Measurements from ENCODE around the gene PCDHB9. TPM values are rescaled to one million over a fixed set of nuclear protein-coding genes. Genes with fewer than 3 reads are reported as not detected.
"Not testable (repeated sequence)": the region's sequence is repeated elsewhere in the genome, so short reads cannot be mapped to it uniquely, and the experiment has no call there.

The PCDHB9 gene
- total and polyA plus RNA-seq, 2 donors (not counting 1 experiment from before 2014, with no cell fraction given) = 0.12 TPM

DNA sequence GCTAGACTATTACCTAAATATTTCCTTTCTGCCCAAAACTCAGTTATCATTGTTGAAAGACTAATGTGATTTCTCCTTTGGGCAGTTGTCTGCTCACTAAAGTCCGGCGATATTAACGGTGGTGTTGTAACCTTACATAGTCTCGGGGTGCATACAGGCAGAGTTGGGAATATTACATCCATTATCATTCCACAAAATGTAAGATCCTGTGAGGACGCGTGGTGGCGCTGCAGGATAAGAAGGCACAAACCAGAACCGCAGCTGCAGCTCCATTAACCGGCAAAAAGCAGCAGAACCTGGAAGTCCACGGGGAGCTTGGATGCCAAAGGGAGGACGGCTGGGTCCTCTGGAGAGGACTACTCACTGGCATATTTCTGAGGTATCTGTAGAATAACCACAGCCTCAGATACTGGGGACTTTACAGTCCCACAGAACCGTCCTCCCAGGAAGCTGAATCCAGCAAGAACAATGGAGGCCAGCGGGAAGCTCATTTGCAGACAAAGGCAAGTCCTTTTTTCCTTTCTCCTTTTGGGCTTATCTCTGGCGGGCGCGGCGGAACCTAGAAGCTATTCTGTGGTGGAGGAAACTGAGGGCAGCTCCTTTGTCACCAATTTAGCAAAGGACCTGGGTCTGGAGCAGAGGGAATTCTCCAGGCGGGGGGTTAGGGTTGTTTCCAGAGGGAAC is 26.8 kb downstream of the PCDHB9 start, which contains the start of gene PCDHB13:
Gene PCDHB13 (plus strand): TSS at position 264 of the 684 bp plus-strand sequence. CDS start 205 bp downstream, at position 469.
- H3K9me3 ChIP-seq (ENCODE audit: control extremely low read depth in 1 of 3, control insufficient read depth in 2 of 3, insufficient read depth in 1 of 3, low read length in 2 of 3) = peaks cover 0 to 29% (median 11%) of the 10 kb centered on the region in 3 donors
- H3K4me2 ChIP-seq (replicated peaks; ENCODE audit: low read depth, low read length, poor library complexity, severe bottlenecking); intact Hi-C loops (cut with micrococcal nuclease); H3K27ac Mint-ChIP-seq; H3K36me3 ChIP-seq (replicated peaks in 1 of 2; ENCODE audit: control extremely low read depth in 1 of 2, control insufficient read depth in 1 of 2, extremely low read depth in 1 of 2, insufficient read depth in 2 of 2, low read length in 1 of 2); H3K4me3 Mint-ChIP-seq; H3K79me2 ChIP-seq (ENCODE audit: control insufficient read depth, insufficient read depth, low read length); H2AFZ ChIP-seq (ENCODE audit: insufficient read depth, low read depth, low read length, poor library complexity, severe bottlenecking); DNase-seq; POLR2A ChIA-PET; ATAC-seq (ENCODE audit: low read depth); H3K4me1 Mint-ChIP-seq; H3K9ac ChIP-seq (ENCODE audit: low read length); H3K4me3 ChIP-seq (ENCODE audit: control extremely low read depth in 1 of 5, extremely low read depth in 1 of 5, insufficient read depth in 1 of 5, low read depth in 2 of 5, low read length in 4 of 5); H3K4me1 ChIP-seq (ENCODE audit: control insufficient read depth in 2 of 2, insufficient read depth in 2 of 2, low read length in 2 of 2); H4K20me1 ChIP-seq (ENCODE audit: control insufficient read depth, insufficient read depth, low read length, poor library complexity, severe bottlenecking); H3K27ac ChIP-seq (ENCODE audit: low read length in 2 of 2); H3K9me3 Mint-ChIP-seq (ENCODE audit: insufficient read depth): not testable (repeated sequence)
- WGBS (ENCODE audit: insufficient coverage) = 17% methylated on average over 1 of the region's 18 CpGs
- CTCF ChIA-PET = interaction anchor here (0.6 kb wide), 1 partner anchor 1206 kb away, joined by 3 read pairs; no protein-coding TSS in a partner anchor
- H3K27me3 Mint-ChIP-seq = peaks cover 47% of the 10 kb centered on the region
- peaks cover 0 to 13% (median 10%) of the 10 kb centered on the region in 4 experiments for H3K27me3 ChIP-seq (replicated peaks in 1 of 4; ENCODE audit: control extremely low read depth in 1 of 4, control insufficient read depth in 3 of 4, insufficient read depth in 4 of 4, low read length in 3 of 4)

DNA sequence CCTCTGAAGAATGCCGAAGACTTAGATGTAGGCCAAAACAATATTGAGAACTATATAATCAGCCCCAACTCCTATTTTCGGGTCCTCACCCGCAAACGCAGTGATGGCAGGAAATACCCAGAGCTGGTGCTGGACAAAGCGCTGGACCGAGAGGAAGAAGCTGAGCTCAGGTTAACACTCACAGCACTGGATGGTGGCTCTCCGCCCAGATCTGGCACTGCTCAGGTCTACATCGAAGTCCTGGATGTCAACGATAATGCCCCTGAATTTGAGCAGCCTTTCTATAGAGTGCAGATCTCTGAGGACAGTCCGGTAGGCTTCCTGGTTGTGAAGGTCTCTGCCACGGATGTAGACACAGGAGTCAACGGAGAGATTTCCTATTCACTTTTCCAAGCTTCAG is 27.6 kb downstream of the PCDHB9 start:
- DNase-seq; H3K27ac Mint-ChIP-seq; H3K27ac ChIP-seq (ENCODE audit: low read length in 2 of 2); CTCF ChIA-PET; H3K4me1 Mint-ChIP-seq; POLR2A ChIA-PET; ATAC-seq (ENCODE audit: low read depth); H4K20me1 ChIP-seq (ENCODE audit: control insufficient read depth, insufficient read depth, low read length, poor library complexity, severe bottlenecking); intact Hi-C loops (cut with micrococcal nuclease); H3K4me3 Mint-ChIP-seq; H2AFZ ChIP-seq (ENCODE audit: insufficient read depth, low read depth, low read length, poor library complexity, severe bottlenecking); H3K4me1 ChIP-seq (ENCODE audit: control insufficient read depth in 2 of 2, insufficient read depth in 2 of 2, low read length in 2 of 2); H3K4me3 ChIP-seq (ENCODE audit: control extremely low read depth in 1 of 5, extremely low read depth in 1 of 5, insufficient read depth in 1 of 5, low read depth in 2 of 5, low read length in 4 of 5); H3K36me3 ChIP-seq (replicated peaks in 1 of 2; ENCODE audit: control extremely low read depth in 1 of 2, control insufficient read depth in 1 of 2, extremely low read depth in 1 of 2, insufficient read depth in 2 of 2, low read length in 1 of 2); H3K9ac ChIP-seq (ENCODE audit: low read length); H3K9me3 Mint-ChIP-seq (ENCODE audit: insufficient read depth); H3K79me2 ChIP-seq (ENCODE audit: control insufficient read depth, insufficient read depth, low read length); H3K4me2 ChIP-seq (replicated peaks; ENCODE audit: low read depth, low read length, poor library complexity, severe bottlenecking); H3K27me3 ChIP-seq (replicated peaks in 1 of 4; ENCODE audit: control extremely low read depth in 1 of 4, control insufficient read depth in 3 of 4, insufficient read depth in 4 of 4, low read length in 3 of 4): not testable (repeated sequence)
- H3K9me3 ChIP-seq (ENCODE audit: control extremely low read depth in 1 of 3, control insufficient read depth in 2 of 3, insufficient read depth in 1 of 3, low read length in 2 of 3) = peaks cover 0 to 27% (median 11%) of the 10 kb centered on the region in 3 donors
- peaks cover 45% of the 10 kb centered on the region for H3K27me3 Mint-ChIP-seq
- 66% methylated on average over 4 of the region's 12 CpGs for WGBS (ENCODE audit: insufficient coverage)

DNA sequence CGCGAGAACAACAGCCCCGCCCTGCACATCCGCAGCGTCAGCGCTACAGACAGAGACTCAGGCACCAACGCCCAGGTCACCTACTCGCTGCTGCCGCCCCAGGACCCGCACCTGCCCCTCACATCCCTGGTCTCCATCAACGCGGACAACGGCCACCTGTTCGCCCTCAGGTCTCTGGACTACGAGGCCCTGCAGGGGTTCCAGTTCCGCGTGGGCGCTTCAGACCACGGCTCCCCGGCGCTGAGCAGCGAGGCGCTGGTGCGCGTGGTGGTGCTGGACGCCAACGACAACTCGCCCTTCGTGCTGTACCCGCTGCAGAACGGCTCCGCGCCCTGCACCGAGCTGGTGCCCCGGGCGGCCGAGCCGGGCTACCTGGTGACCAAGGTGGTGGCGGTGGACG is 28.5 kb downstream of the PCDHB9 start:
- H3K4me1 ChIP-seq (ENCODE audit: control insufficient read depth in 2 of 2, insufficient read depth in 2 of 2, low read length in 2 of 2); H3K36me3 ChIP-seq (replicated peaks in 1 of 2; ENCODE audit: control extremely low read depth in 1 of 2, control insufficient read depth in 1 of 2, extremely low read depth in 1 of 2, insufficient read depth in 2 of 2, low read length in 1 of 2); H3K4me2 ChIP-seq (replicated peaks; ENCODE audit: low read depth, low read length, poor library complexity, severe bottlenecking); H3K4me3 ChIP-seq (ENCODE audit: control extremely low read depth in 1 of 5, extremely low read depth in 1 of 5, insufficient read depth in 1 of 5, low read depth in 2 of 5, low read length in 4 of 5); ATAC-seq (ENCODE audit: low read depth); DNase-seq; H3K9ac ChIP-seq (ENCODE audit: low read length); CTCF ChIA-PET; H3K27ac ChIP-seq (ENCODE audit: low read length in 2 of 2); H3K4me3 Mint-ChIP-seq; H3K27ac Mint-ChIP-seq; POLR2A ChIA-PET; H3K4me1 Mint-ChIP-seq; H4K20me1 ChIP-seq (ENCODE audit: control insufficient read depth, insufficient read depth, low read length, poor library complexity, severe bottlenecking); intact Hi-C loops (cut with micrococcal nuclease); H3K79me2 ChIP-seq (ENCODE audit: control insufficient read depth, insufficient read depth, low read length); H3K27me3 ChIP-seq (replicated peaks in 1 of 4; ENCODE audit: control extremely low read depth in 1 of 4, control insufficient read depth in 3 of 4, insufficient read depth in 4 of 4, low read length in 3 of 4); H3K9me3 Mint-ChIP-seq (ENCODE audit: insufficient read depth); H2AFZ ChIP-seq (ENCODE audit: insufficient read depth, low read depth, low read length, poor library complexity, severe bottlenecking): not testable (repeated sequence)
- 40% methylated on average over 21 of the region's 40 CpGs for WGBS (ENCODE audit: insufficient coverage)
- peaks cover 46% of the 10 kb centered on the region for H3K27me3 Mint-ChIP-seq
- H3K9me3 ChIP-seq (ENCODE audit: control extremely low read depth in 1 of 3, control insufficient read depth in 2 of 3, insufficient read depth in 1 of 3, low read length in 2 of 3) = peaks cover 0 to 21% (median 11%) of the 10 kb centered on the region in 3 donors

DNA sequence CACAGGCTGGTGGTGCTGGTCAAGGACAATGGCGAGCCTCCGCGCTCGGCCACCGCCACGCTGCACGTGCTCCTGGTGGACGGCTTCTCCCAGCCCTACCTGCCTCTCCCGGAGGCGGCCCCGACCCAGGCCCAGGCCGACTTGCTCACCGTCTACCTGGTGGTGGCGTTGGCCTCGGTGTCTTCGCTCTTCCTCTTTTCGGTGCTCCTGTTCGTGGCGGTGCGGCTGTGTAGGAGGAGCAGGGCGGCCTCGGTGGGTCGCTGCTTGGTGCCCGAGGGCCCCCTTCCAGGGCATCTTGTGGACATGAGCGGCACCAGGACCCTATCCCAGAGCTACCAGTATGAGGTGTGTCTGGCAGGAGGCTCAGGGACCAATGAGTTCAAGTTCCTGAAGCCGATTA is 29.1 kb downstream of the PCDHB9 start:
- H3K4me3 ChIP-seq (ENCODE audit: control extremely low read depth in 1 of 5, extremely low read depth in 1 of 5, insufficient read depth in 1 of 5, low read depth in 2 of 5, low read length in 4 of 5); DNase-seq; H3K27me3 ChIP-seq (replicated peaks in 1 of 4; ENCODE audit: control extremely low read depth in 1 of 4, control insufficient read depth in 3 of 4, insufficient read depth in 4 of 4, low read length in 3 of 4); H3K4me1 Mint-ChIP-seq; POLR2A ChIA-PET; H3K27ac ChIP-seq (ENCODE audit: low read length in 2 of 2); H3K4me2 ChIP-seq (replicated peaks; ENCODE audit: low read depth, low read length, poor library complexity, severe bottlenecking); H4K20me1 ChIP-seq (ENCODE audit: control insufficient read depth, insufficient read depth, low read length, poor library complexity, severe bottlenecking); CTCF ChIA-PET; H2AFZ ChIP-seq (ENCODE audit: insufficient read depth, low read depth, low read length, poor library complexity, severe bottlenecking); H3K36me3 ChIP-seq (replicated peaks in 1 of 2; ENCODE audit: control extremely low read depth in 1 of 2, control insufficient read depth in 1 of 2, extremely low read depth in 1 of 2, insufficient read depth in 2 of 2, low read length in 1 of 2); H3K9me3 Mint-ChIP-seq (ENCODE audit: insufficient read depth); ATAC-seq (ENCODE audit: low read depth); H3K9ac ChIP-seq (ENCODE audit: low read length); H3K4me1 ChIP-seq (ENCODE audit: control insufficient read depth in 2 of 2, insufficient read depth in 2 of 2, low read length in 2 of 2); H3K79me2 ChIP-seq (ENCODE audit: control insufficient read depth, insufficient read depth, low read length); H3K4me3 Mint-ChIP-seq; intact Hi-C loops (cut with micrococcal nuclease); H3K27ac Mint-ChIP-seq: not testable (repeated sequence)
- WGBS (ENCODE audit: insufficient coverage) = 25% methylated on average over 4 of the region's 26 CpGs
- peaks cover 0 to 21% (median 11%) of the 10 kb centered on the region in 3 donors for H3K9me3 ChIP-seq (ENCODE audit: control extremely low read depth in 1 of 3, control insufficient read depth in 2 of 3, insufficient read depth in 1 of 3, low read length in 2 of 3)
- H3K27me3 Mint-ChIP-seq = peaks cover 47% of the 10 kb centered on the region

Measured in B cell (primary cell).